OCI-LY1 (cell line): ENCODE data around the gene TNN.

ENCODE experiments used
- H2AFZ ChIP-seq: fragments of 200-600 bp; sonication (generic), shearing (Covaris generic); 2 replicates; pipeline ENCODE4 v1.6.0; 2014; ENCODE audit warnings: antibody characterized with exemption, mild to moderate bottlenecking, low read length
- H3F3A ChIP-seq: fragments of 200-600 bp; sonication (generic), shearing (Covaris generic); 2 replicates; pipeline ENCODE4 v1.6.0; 2014; ENCODE audit warnings: mild to moderate bottlenecking, antibody characterized with exemption, low read length, moderate library complexity; ENCODE audit not compliant: insufficient read depth
- H3K27ac ChIP-seq: fragments of 200-600 bp; sonication (generic); 2 replicates; pipeline ENCODE4 v1.5.1; 2014; ENCODE audit warnings: low read length, mixed run types, mild to moderate bottlenecking, low read depth; ENCODE audit not compliant: poor library complexity, severe bottlenecking
- H3K27me3 ChIP-seq: fragments of 200-600 bp; sonication (generic); 2 replicates; pipeline ENCODE4 v1.6.0; 2014; ENCODE audit warnings: antibody characterized with exemption, mild to moderate bottlenecking, low read length, moderate library complexity; ENCODE audit not compliant: insufficient read depth
- H3K36me3 ChIP-seq: fragments of 200-600 bp; sonication (generic); 2 replicates; pipeline ENCODE4 v1.6.1; 2014; ENCODE audit warnings: mild to moderate bottlenecking, antibody characterized with exemption, low read length, moderate library complexity, mixed read lengths; ENCODE audit not compliant: insufficient read depth
- H3K4me1 ChIP-seq: fragments of 200-600 bp; sonication (generic); 2 replicates; pipeline ENCODE4 v1.5.1; 2014; ENCODE audit warnings: mild to moderate bottlenecking, low read length, moderate library complexity; ENCODE audit not compliant: insufficient read depth, severe bottlenecking
- H3K4me2 ChIP-seq: fragments of 200-600 bp; sonication (generic), shearing (Covaris generic); 2 replicates; pipeline ENCODE4 v1.6.1; 2014; ENCODE audit warnings: low read length
- H3K4me3 ChIP-seq: fragments of 200-600 bp; sonication (generic); 2 replicates; pipeline ENCODE4 v1.5.1; 2014; ENCODE audit warnings: low read length, low read depth, mild to moderate bottlenecking, mixed read lengths; ENCODE audit not compliant: poor library complexity, severe bottlenecking
- H3K79me2 ChIP-seq: fragments of 200-600 bp; shearing (Covaris generic); 2 replicates; pipeline ENCODE4 v1.6.1; 2016; ENCODE audit warnings: mixed run types, low read length, mixed read lengths; ENCODE audit not compliant: insufficient read depth
- H3K9ac ChIP-seq: fragments of 200-600 bp; sonication (generic), shearing (Covaris generic); 2 replicates; pipeline ENCODE4 v1.6.1; 2014; ENCODE audit warnings: mild to moderate bottlenecking, low read length, mixed read lengths
- H3K9me2 ChIP-seq: fragments of 200-600 bp; sonication (generic), shearing (Covaris generic); 2 replicates; pipeline ENCODE4 v1.6.1; 2014; ENCODE audit warnings: low read depth, mild to moderate bottlenecking, low read length, mixed read lengths
- H3K9me3 ChIP-seq: fragments of 200-600 bp; shearing (Covaris generic); 2 replicates; pipeline ENCODE4 v1.6.1; 2014; ENCODE audit warnings: low read length, mixed read lengths
- H4K20me1 ChIP-seq: fragments of 200-600 bp; sonication (generic), shearing (Covaris generic); 2 replicates; pipeline ENCODE4 v1.6.0; 2016; ENCODE audit warnings: mild to moderate bottlenecking, low read length; ENCODE audit not compliant: insufficient read depth
- EZH2 ChIP-seq: fragments of 200-600 bp; sonication (generic), shearing (Covaris generic); IDR thresholded peaks from 2 replicates; pipeline ENCODE4 v1.8.0; 2017; ENCODE audit warnings: borderline replicate concordance, mixed run types, mild to moderate bottlenecking, antibody characterized with exemption, low read length, moderate library complexity, mixed read lengths
- TF ChIP-seq, protein P1 (sequence below): fragments of 200-600 bp; sonication (generic), shearing (Covaris generic); IDR thresholded peaks from 2 replicates; pipeline ENCODE4 v1.5.1; 2017; ENCODE audit warnings: mild to moderate bottlenecking, antibody characterized with exemption, low read length, moderate library complexity, mixed read lengths

The TNN gene

DNA sequence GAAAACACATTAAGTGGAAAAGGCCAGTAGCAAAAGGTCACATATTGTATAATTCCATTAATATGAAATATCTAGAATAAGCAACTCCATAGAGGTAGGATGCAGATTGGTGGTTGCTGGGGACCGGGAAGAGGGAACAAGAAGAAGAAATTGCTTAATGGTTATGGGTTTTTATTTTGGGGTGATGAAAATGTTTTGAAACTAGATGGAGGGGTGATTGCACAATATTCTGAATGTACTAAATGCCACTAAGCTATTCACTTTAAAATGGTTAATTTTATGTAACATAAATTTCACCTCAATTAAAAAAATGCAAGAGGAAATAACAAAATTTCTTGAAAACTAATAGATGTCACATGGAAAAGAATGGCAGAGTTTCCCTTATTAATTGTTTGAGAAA, 118.3 kb downstream of the TNN start:
- H4K20me1 ChIP-seq: no peaks in the 10 kb centered on the region
- no peak overlapping the region for H3K4me3 ChIP-seq
- no peaks in the 10 kb centered on the region for H3F3A ChIP-seq
- no peak overlapping the region for H3K27ac ChIP-seq
- no peak for TF ChIP-seq EZH2
- TF ChIP-seq, protein P1, sequence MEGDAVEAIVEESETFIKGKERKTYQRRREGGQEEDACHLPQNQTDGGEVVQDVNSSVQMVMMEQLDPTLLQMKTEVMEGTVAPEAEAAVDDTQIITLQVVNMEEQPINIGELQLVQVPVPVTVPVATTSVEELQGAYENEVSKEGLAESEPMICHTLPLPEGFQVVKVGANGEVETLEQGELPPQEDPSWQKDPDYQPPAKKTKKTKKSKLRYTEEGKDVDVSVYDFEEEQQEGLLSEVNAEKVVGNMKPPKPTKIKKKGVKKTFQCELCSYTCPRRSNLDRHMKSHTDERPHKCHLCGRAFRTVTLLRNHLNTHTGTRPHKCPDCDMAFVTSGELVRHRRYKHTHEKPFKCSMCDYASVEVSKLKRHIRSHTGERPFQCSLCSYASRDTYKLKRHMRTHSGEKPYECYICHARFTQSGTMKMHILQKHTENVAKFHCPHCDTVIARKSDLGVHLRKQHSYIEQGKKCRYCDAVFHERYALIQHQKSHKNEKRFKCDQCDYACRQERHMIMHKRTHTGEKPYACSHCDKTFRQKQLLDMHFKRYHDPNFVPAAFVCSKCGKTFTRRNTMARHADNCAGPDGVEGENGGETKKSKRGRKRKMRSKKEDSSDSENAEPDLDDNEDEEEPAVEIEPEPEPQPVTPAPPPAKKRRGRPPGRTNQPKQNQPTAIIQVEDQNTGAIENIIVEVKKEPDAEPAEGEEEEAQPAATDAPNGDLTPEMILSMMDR: no peak
- no peak overlapping the region for H3K4me2 ChIP-seq
- no peaks in the 10 kb centered on the region for H3K79me2 ChIP-seq
- peaks cover 40% of the 10 kb centered on the region for H3K4me1 ChIP-seq
- no peak overlapping the region for H3K9ac ChIP-seq
- H3K9me3 ChIP-seq: no peaks in the 10 kb centered on the region
- H3K9me2 ChIP-seq: no peaks in the 10 kb centered on the region
- no peak overlapping the region for H2AFZ ChIP-seq
- H3K36me3 ChIP-seq: peaks cover 15% of the 10 kb centered on the region; the same call in 1 of the 2 replicates
- H3K27me3 ChIP-seq: no peaks in the 10 kb centered on the region

DNA sequence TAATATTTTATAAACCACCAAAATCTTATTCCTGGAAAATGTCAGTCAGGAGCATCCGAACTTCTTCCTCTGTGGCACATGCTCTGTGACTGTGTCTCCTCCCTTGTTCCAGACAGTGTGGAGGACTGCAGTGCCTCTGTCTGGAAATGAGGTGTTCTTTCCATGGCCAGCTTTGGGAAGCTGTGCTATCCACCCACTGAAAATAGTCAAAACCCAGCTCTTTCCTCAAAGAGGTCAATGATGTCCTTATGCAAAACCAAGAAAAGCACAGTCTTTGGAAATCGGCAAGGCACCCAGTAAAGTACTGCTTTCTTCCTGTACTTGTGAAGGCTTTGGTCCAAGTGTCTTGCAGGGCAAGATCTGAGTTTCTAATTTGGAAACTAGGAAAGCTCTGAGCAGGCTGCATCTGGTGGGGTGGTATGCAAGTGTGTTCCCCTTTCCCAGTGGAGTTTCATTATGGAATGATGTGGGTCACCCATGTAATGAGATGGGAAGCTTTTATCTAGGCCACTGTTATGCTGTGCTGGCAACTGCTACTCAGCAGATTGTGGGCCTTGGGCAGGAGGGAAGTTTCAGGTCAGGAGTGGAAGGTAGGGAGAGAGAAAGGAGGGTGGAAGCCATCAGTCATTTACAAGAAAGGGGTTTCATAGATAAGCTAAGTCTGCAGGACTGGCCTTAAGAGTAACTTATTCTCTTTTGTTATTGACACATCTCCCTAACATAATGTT, 119.0 kb downstream of the TNN start:
- Histone ChIP-seq H3K9ac (no peak overlapping the region), H3K79me2 (no peaks in the 10 kb centered on the region), H3K9me3 (no peaks in the 10 kb centered on the region), H3K27me3 (no peaks in the 10 kb centered on the region), H2AFZ (no peak overlapping the region), H3K4me1 (peaks cover 47% of the 10 kb centered on the region), H3K9me2 (no peaks in the 10 kb centered on the region), H3K4me2 (no peak overlapping the region), H4K20me1 (no peaks in the 10 kb centered on the region), H3K36me3 (peaks cover 15% of the 10 kb centered on the region; the same call in 1 of the 2 replicates), H3K27ac (no peak overlapping the region), H3F3A (no peaks in the 10 kb centered on the region), H3K4me3 (no peak overlapping the region)
- TF ChIP-seq, protein P1: no peak
- no peak for TF ChIP-seq EZH2

DNA sequence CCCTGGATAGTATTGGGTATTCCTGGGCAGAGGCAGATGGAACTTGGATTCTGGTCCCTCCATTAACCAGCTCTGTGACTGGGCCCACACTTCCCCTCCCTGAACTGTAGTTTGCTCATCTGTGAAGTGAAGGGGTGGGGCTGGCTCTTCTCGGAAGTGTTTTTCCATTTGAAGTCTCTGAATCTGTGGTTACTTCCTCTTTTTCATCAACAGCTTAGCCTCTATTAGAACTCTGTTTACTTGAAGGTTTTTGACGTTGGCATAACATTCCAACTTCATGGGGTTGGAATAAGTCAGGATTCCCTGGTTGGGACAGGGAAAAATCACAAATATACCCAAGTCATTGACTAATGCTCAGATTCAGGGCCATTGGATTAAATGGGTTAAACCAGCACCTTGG, 121.3 kb downstream of the TNN start:
- Histone ChIP-seq H3K9me2 (no peaks in the 10 kb centered on the region), H3K4me1 (peaks cover 56% of the 10 kb centered on the region), H4K20me1 (no peaks in the 10 kb centered on the region), H3K9me3 (no peaks in the 10 kb centered on the region), H3K79me2 (no peaks in the 10 kb centered on the region), H3K4me2 (peak overlapping the region; percentile 94), H3K36me3 (peaks cover 15% of the 10 kb centered on the region; the same call in 1 of the 2 replicates), H3K4me3 (peak overlapping the region; percentile 94), H3K27me3 (no peaks in the 10 kb centered on the region), H3K9ac (peak overlapping the region; percentile 14; the same call in 1 of the 2 replicates), H3F3A (no peaks in the 10 kb centered on the region), H3K27ac (peak overlapping the region; percentile 89), H2AFZ (no peak overlapping the region)
- TF ChIP-seq, protein P1: no peak
- no peak for TF ChIP-seq EZH2
